Activated naive CD4-positive, alpha-beta T cell treated with anti-CD3 and anti-CD28 coated beads, Interleukin-2, amount 10 ng/mL, durations not matched to agents 7 days and 5 days (primary cell): ENCODE measurements around the gene ACTR3.

Experiments used
- CTCF ChIA-PET: fragments of 350-600 bp; sonication (Branson Sonifier 250); formaldehyde crosslinking; loops from one replicate; lab custom pipeline; 2021; ENCODE audit warnings: antibody characterized with exemption; lab: Charles Lee
- DNase-seq: peaks from one replicate; pipeline ENCODE4 v3.0.0-alpha.2; 2020
- H3K27ac Mint-ChIP-seq: one replicate; pipeline ENCODE4 v1.8.0; 2021; ENCODE audit warnings: mild to moderate bottlenecking, moderate library complexity, mixed read lengths
- H3K27me3 Mint-ChIP-seq: one replicate; pipeline ENCODE4 v1.8.0; 2021; ENCODE audit warnings: mild to moderate bottlenecking, mixed read lengths
- H3K36me3 Mint-ChIP-seq: one replicate; pipeline ENCODE4 v1.8.0; 2021; ENCODE audit warnings: mixed read lengths
- H3K4me1 Mint-ChIP-seq: one replicate; pipeline ENCODE4 v1.8.0; 2021; ENCODE audit warnings: mixed read lengths
- H3K4me3 Mint-ChIP-seq: one replicate; pipeline ENCODE4 v1.8.0; 2021; ENCODE audit warnings: mild to moderate bottlenecking, moderate library complexity, mixed read lengths
- H3K9me3 Mint-ChIP-seq: one replicate; pipeline ENCODE4 v1.8.0; 2021; ENCODE audit warnings: mixed read lengths

The ACTR3 gene

GRCh38 chr2:113887009-113887792 is 2.7 kb upstream of the ACTR3 start:
- H3K4me1 Mint-ChIP-seq, result peaks cover 53% of the 10 kb centered on the region
- CTCF ChIA-PET, result interaction anchor here (3.1 kb wide), 1 partner anchor 9 kb away, joined by 21 read pairs; no protein-coding TSS in a partner anchor
- peaks cover 47% of the 10 kb centered on the region for H3K36me3 Mint-ChIP-seq
- no peaks in the 10 kb centered on the region for H3K27me3 Mint-ChIP-seq
- no peak for DNase-seq
- no peaks in the 10 kb centered on the region for H3K9me3 Mint-ChIP-seq
- H3K27ac Mint-ChIP-seq, result peak overlapping the region; percentile 83
- peak overlapping the region; percentile 24 for H3K4me3 Mint-ChIP-seq

DNA sequence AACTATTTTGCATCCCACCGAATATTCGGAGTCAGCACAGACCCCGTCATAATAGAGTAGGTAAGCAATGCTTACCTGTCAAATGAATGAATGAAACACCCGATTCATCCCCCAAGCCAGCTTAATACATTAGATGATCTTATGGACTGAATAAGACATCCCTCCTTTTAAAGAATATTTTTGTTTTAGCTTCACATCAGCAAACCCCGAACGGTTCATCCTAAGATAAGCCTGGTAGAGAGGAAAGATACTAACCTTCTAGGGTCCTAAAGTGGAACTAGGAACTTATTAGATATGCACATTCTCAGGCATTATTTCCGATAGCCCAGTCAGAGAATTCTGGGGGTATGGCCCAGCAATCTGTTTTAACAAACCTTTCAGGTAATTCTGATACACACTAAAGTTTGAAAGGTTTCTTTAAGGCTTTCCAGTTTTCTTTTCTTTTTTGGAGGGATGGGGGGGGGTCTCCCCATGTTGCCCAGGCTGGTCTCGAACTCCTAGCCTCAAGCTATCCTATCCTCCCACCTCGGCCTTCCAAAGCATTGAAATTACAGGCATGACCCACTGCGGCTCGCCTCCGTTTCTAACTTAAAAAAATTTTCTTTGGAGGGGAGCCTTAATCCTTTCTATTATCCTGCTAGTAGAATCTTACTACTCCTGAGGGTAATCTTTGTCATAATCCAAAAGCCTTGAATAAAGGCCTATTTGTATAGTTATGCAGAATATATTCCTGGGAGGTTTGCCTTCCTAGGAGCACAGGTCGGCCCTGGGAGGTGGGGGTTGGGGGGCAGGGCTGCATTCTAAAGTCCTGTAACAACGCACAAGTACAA is 1.0 kb upstream of the ACTR3 start:
- peak overlapping the region; percentile 98 for H3K27ac Mint-ChIP-seq
- DNase-seq, result no peak
- H3K36me3 Mint-ChIP-seq, result peaks cover 56% of the 10 kb centered on the region
- CTCF ChIA-PET, result interaction anchor here (3.1 kb wide), 1 partner anchor 11 kb away, joined by 21 read pairs; no protein-coding TSS in a partner anchor
- no peaks in the 10 kb centered on the region for H3K9me3 Mint-ChIP-seq
- H3K4me3 Mint-ChIP-seq, result peak overlapping the region; percentile 94
- H3K27me3 Mint-ChIP-seq, result no peaks in the 10 kb centered on the region
- peaks cover 68% of the 10 kb centered on the region for H3K4me1 Mint-ChIP-seq

- Mint-ChIP-seq H3K9me3 (no peaks in the 10 kb centered on the region), H3K4me3 (peak overlapping the region; percentile 94), H3K27ac (peak overlapping the region; percentile 98), H3K36me3 (peaks cover 64% of the 10 kb centered on the region), H3K27me3 (no peaks in the 10 kb centered on the region), H3K4me1 (peaks cover 75% of the 10 kb centered on the region)
- CTCF ChIA-PET, result no interaction called here
- peak; percentile 85 for DNase-seq
These were observed 655 bp downstream of the ACTR3 start for GRCh38 chr2:113890253-113891235.

GRCh38 chr2:113891265-113891959 is 1.5 kb downstream of the ACTR3 start:
- CTCF ChIA-PET, result interaction anchor here (2.7 kb wide), 1 partner anchor 87 kb away, joined by 12 read pairs; no protein-coding TSS in a partner anchor
- peaks cover 76% of the 10 kb centered on the region for H3K4me1 Mint-ChIP-seq

GRCh38 chr2:113892004-113892710 is 2.3 kb downstream of the ACTR3 start:
- Mint-ChIP-seq H3K27ac (no peak overlapping the region), H3K36me3 (peaks cover 66% of the 10 kb centered on the region), H3K9me3 (no peaks in the 10 kb centered on the region), H3K4me1 (peaks cover 76% of the 10 kb centered on the region), H3K27me3 (no peaks in the 10 kb centered on the region), H3K4me3 (peak overlapping the region; percentile 94)
- no peak for DNase-seq
- CTCF ChIA-PET, result interaction anchor here (2.7 kb wide), 1 partner anchor 86 kb away, joined by 12 read pairs; no protein-coding TSS in a partner anchor

More at GRCh38 chr2:113891265-113891959, 1.5 kb downstream of the ACTR3 start:
- H3K36me3 Mint-ChIP-seq, result peaks cover 68% of the 10 kb centered on the region
- no peaks in the 10 kb centered on the region for H3K9me3 Mint-ChIP-seq
- H3K4me3 Mint-ChIP-seq, result peak overlapping the region; percentile 94
- no peaks in the 10 kb centered on the region for H3K27me3 Mint-ChIP-seq
- peak overlapping the region; percentile 97 for H3K27ac Mint-ChIP-seq
- no peak for DNase-seq

DNA sequence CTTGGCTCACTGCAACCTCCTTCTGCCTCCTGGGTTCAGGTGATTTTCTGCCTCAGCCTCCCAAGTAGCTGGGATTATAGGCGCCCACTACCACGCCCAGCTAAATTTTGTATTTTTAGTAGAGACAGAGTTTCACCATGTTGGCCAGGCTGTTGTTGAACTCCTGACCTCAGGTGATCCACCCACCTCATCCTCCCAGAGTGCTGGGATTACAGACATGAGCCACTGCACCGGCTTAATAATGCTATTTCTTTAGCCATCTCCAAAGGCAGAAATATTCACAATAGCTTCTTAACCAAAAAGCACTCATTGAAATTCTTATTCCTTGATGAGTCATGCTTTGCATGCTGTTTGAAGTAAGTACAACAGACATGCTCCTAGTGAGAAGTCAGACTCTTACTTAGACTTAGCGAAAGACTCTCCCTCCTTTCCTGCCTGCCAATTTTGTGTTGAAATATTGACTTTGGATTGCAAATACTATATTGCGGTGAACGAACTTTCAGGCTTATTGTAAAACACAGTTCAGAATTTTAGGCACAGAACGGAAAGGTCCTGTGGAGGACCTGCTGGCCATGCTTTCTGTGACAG is 4.4 kb downstream of the ACTR3 start:
- Mint-ChIP-seq H3K4me3 (peak overlapping the region; percentile 94), H3K27ac (peak overlapping the region; percentile 47), H3K4me1 (peaks cover 71% of the 10 kb centered on the region), H3K36me3 (peaks cover 63% of the 10 kb centered on the region), H3K9me3 (no peaks in the 10 kb centered on the region), H3K27me3 (no peaks in the 10 kb centered on the region)
- DNase-seq, result no peak
- CTCF ChIA-PET, result interaction anchor here (0.6 to 2.7 kb wide), 10 partner anchors 12 to 175 kb away, joined by 3 to 12 read pairs (median 3); partner anchors contain the start of gene SLC35F5

- CTCF ChIA-PET, result interaction anchor here (0.8 to 1.3 kb wide), 2 partner anchors 11 to 17 kb away, joined by 3 read pairs; no protein-coding TSS in a partner anchor
- H3K9me3 Mint-ChIP-seq, result no peaks in the 10 kb centered on the region
- peaks cover 81% of the 10 kb centered on the region for H3K4me1 Mint-ChIP-seq
- no peak for DNase-seq
- H3K36me3 Mint-ChIP-seq, result peaks cover 69% of the 10 kb centered on the region
- no peaks in the 10 kb centered on the region for H3K27me3 Mint-ChIP-seq
- peak overlapping the region; percentile 94 for H3K4me3 Mint-ChIP-seq
- H3K27ac Mint-ChIP-seq, result no peak overlapping the region
These were observed 5.4 kb downstream of the ACTR3 start for GRCh38 chr2:113895301-113895700.

GRCh38 chr2:113895819-113896563 is 6.1 kb downstream of the ACTR3 start:
- Mint-ChIP-seq H3K36me3 (peaks cover 70% of the 10 kb centered on the region), H3K27me3 (no peaks in the 10 kb centered on the region), H3K4me1 (peaks cover 88% of the 10 kb centered on the region), H3K4me3 (peak overlapping the region; percentile 94), H3K9me3 (no peaks in the 10 kb centered on the region), H3K27ac (peak overlapping the region; percentile 56)
- CTCF ChIA-PET, result interaction anchor here (1.3 to 2.1 kb wide), 2 partner anchors 11 to 15 kb away, joined by 3 to 8 read pairs; no protein-coding TSS in a partner anchor
- DNase-seq, result no peak

DNA sequence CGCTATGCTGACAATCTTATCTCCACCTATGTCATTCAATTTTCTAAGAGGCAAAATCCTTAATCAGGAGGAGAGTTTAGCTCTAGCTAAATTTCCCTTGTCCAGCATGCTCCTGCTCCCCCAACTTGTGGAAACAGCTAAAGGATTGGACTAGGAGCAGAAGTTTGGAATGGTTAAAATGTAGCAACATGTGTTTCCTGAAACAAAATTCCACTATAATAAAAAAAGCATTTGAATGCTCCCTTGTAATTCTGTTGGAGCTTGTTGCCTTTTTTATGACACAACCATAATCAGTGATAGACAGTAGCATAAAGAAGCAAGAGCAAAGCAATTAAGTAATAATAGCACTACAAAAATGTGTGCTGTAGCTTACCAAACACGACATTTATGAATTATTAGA is 6.9 kb downstream of the ACTR3 start:
- CTCF ChIA-PET, result interaction anchor here (2.1 kb wide), 1 partner anchor 14 kb away, joined by 8 read pairs; no protein-coding TSS in a partner anchor
- Mint-ChIP-seq H3K27me3 (no peaks in the 10 kb centered on the region), H3K9me3 (no peaks in the 10 kb centered on the region), H3K27ac (no peak overlapping the region), H3K36me3 (peaks cover 66% of the 10 kb centered on the region), H3K4me1 (peaks cover 93% of the 10 kb centered on the region), H3K4me3 (no peak overlapping the region)
- no peak for DNase-seq

DNA sequence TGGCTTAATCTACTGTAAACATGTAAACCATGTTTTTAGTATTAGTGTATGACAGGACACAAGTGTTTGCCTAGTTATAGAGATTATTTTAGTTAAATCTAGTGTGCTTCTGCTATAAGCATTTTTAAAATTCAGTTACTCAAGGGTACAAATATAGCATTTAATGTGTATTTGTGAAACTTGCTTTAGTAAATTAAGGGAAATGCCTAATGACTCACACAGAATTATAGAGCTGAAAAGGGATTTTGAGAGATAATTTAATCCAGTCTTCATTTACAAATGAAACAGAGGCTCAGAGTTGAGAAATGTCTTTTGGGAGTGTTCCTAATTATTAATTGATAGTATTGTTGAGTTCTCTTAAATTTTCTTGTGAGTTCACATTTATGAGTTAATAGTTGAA is 8.2 kb downstream of the ACTR3 start:
- CTCF ChIA-PET, result no interaction called here
- no peaks in the 10 kb centered on the region for H3K27me3 Mint-ChIP-seq
- no peak overlapping the region for H3K27ac Mint-ChIP-seq
- no peaks in the 10 kb centered on the region for H3K9me3 Mint-ChIP-seq
- H3K4me3 Mint-ChIP-seq, result peak overlapping the region; percentile 35
- peaks cover 58% of the 10 kb centered on the region for H3K36me3 Mint-ChIP-seq
- peaks cover 93% of the 10 kb centered on the region for H3K4me1 Mint-ChIP-seq
- DNase-seq, result no peak

DNA sequence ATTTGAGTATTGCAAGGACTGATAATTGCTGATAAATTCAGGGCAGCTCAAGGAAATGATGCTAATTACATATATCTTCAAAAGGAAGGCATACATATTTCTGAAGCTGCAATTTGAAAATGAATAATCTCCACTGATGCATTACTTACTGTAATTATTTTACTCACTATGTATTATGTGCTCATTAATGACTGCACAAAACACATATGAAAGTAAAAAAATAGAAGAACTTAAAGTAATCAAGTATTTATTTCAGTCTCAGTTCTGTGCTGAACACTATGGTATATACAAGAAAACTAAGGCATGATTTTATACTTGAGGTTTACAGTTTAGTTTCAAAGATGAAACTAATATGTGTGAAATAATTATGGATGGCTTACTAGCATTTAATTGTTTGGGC is 9.3 kb downstream of the ACTR3 start:
- H3K27me3 Mint-ChIP-seq, result no peaks in the 10 kb centered on the region
- H3K27ac Mint-ChIP-seq, result no peak overlapping the region
- no peak overlapping the region for H3K4me3 Mint-ChIP-seq
- DNase-seq, result no peak
- CTCF ChIA-PET, result no interaction called here
- no peaks in the 10 kb centered on the region for H3K9me3 Mint-ChIP-seq
- H3K36me3 Mint-ChIP-seq, result peaks cover 53% of the 10 kb centered on the region
- peaks cover 93% of the 10 kb centered on the region for H3K4me1 Mint-ChIP-seq
